Measurements from ENCODE around the gene ZNF33B. TPM values are rescaled to one million over a fixed set of nuclear protein-coding genes. Genes with fewer than 3 reads are reported as not detected.

The ZNF33B gene
- total RNA-seq, 4 donors from 2014 or later, result 6.5 to 20.4 (median 8.4) TPM

DNA sequence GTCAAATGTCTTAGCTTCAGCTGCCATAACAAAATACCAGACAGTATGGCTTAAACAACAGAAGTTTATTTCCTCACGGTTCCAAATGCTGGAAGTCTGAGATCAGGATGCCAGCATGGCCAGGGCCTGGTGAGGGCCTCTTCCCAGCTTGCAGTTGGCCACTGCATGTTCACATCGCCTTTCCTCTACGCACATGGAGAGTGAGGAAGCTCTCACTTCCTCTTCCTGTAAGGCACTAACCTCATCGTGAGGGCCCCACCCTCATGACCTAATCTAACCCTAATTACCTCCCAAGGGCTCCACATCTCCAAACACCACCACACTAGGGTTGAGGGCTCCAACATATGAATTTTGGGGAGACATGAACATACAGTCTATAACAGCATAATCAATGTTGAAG is 14.4 kb downstream of the ZNF33B start:
- peaks cover 0 to 6% (median 0%) of the 10 kb centered on the region in 3 donors for H3K9me3 ChIP-seq
- H3K27me3 ChIP-seq, result no peaks in the 10 kb centered on the region
- TF ChIP-seq POLR2A (IDR thresholded peaks at IDR 0.05), result no peak
- TF ChIP-seq, protein P1, sequence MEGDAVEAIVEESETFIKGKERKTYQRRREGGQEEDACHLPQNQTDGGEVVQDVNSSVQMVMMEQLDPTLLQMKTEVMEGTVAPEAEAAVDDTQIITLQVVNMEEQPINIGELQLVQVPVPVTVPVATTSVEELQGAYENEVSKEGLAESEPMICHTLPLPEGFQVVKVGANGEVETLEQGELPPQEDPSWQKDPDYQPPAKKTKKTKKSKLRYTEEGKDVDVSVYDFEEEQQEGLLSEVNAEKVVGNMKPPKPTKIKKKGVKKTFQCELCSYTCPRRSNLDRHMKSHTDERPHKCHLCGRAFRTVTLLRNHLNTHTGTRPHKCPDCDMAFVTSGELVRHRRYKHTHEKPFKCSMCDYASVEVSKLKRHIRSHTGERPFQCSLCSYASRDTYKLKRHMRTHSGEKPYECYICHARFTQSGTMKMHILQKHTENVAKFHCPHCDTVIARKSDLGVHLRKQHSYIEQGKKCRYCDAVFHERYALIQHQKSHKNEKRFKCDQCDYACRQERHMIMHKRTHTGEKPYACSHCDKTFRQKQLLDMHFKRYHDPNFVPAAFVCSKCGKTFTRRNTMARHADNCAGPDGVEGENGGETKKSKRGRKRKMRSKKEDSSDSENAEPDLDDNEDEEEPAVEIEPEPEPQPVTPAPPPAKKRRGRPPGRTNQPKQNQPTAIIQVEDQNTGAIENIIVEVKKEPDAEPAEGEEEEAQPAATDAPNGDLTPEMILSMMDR (IDR thresholded peaks at IDR 0.05), result no peak
- intact Hi-C loops (cut with DNase I), result no loop called here
- peaks cover 0 to 98% (median 0%) of the 10 kb centered on the region in 3 donors for H3K36me3 ChIP-seq
- no peak overlapping the region for H3K4me3 ChIP-seq
- no peaks in the 10 kb centered on the region for H3K4me1 ChIP-seq
- 64 to 89% methylated on average over 4 of the region's 4 CpGs for WGBS, 2 donors
- DNase-seq, result no peak
- H3K27ac ChIP-seq, result no peak overlapping the region

DNA sequence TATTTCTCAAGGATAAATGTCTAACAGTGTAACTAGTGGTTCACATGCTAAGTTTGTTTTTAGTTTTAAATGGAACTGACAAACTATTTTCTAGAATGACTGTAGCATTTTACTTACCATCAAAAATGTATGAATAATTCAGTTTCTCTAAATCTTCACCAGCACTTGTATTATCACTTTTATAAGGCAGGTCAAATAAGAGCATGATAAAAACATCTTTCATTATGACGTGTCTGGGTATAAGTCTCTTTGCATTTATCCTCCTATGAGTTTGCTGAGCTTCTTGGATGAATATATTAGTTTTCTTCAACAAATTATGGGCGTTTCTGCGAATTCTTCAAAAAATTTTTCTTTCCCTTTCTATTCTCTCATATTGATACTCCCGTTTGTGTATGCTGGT is 19.9 kb downstream of the ZNF33B start:
- H3K9me3 ChIP-seq, result no peaks in the 10 kb centered on the region
- 91 to 94% methylated on average over 4 of the region's 4 CpGs for WGBS, 2 donors
- H3K36me3 ChIP-seq, result peaks cover 0 to 96% (median 0%) of the 10 kb centered on the region in 3 donors
- no peaks in the 10 kb centered on the region for H3K27me3 ChIP-seq
- no peaks in the 10 kb centered on the region for H3K4me1 ChIP-seq
- no peak for DNase-seq
- H3K27ac ChIP-seq, result no peak overlapping the region
- intact Hi-C loops (cut with DNase I), result no loop called here
- H3K4me3 ChIP-seq, result no peak overlapping the region
- TF ChIP-seq, protein P1 (IDR thresholded peaks at IDR 0.05), result no peak
- no peak for TF ChIP-seq POLR2A (IDR thresholded peaks at IDR 0.05)

- H3K36me3 ChIP-seq, result peaks cover 0 to 95% (median 0%) of the 10 kb centered on the region in 3 donors
- no peak overlapping the region for H3K27ac ChIP-seq
- intact Hi-C loops (cut with DNase I), result no loop called here
Measured at GRCh38 chr10:42615419-42615818, 23.0 kb downstream of the ZNF33B start.

GRCh38 chr10:42609872-42610271 is 28.5 kb downstream of the ZNF33B start:
- 94 to 95% methylated on average over 1 of the region's 1 CpG for WGBS, 2 donors
- no peak for DNase-seq
- peaks cover 0 to 97% (median 0%) of the 10 kb centered on the region in 3 donors for H3K36me3 ChIP-seq
- no peaks in the 10 kb centered on the region for H3K4me1 ChIP-seq
- TF ChIP-seq, protein P1 (IDR thresholded peaks at IDR 0.05), result no peak
- no peak for TF ChIP-seq POLR2A (IDR thresholded peaks at IDR 0.05)
- no peak overlapping the region for H3K4me3 ChIP-seq
- H3K27ac ChIP-seq, result no peak overlapping the region
- no peaks in the 10 kb centered on the region for H3K27me3 ChIP-seq
- intact Hi-C loops (cut with DNase I), result no loop called here
- no peaks in the 10 kb centered on the region for H3K9me3 ChIP-seq

More at GRCh38 chr10:42615419-42615818, 23.0 kb downstream of the ZNF33B start:
- WGBS, 2 donors, result 42 to 60% methylated on average over 2 of the region's 3 CpGs
- H3K4me1 ChIP-seq, result no peaks in the 10 kb centered on the region
- H3K9me3 ChIP-seq, result no peaks in the 10 kb centered on the region
- TF ChIP-seq, protein P1 (IDR thresholded peaks at IDR 0.05), result no peak
- TF ChIP-seq POLR2A (IDR thresholded peaks at IDR 0.05), result no peak
- H3K27me3 ChIP-seq, result no peaks in the 10 kb centered on the region
- no peak for DNase-seq
- H3K4me3 ChIP-seq, result no peak overlapping the region

DNA sequence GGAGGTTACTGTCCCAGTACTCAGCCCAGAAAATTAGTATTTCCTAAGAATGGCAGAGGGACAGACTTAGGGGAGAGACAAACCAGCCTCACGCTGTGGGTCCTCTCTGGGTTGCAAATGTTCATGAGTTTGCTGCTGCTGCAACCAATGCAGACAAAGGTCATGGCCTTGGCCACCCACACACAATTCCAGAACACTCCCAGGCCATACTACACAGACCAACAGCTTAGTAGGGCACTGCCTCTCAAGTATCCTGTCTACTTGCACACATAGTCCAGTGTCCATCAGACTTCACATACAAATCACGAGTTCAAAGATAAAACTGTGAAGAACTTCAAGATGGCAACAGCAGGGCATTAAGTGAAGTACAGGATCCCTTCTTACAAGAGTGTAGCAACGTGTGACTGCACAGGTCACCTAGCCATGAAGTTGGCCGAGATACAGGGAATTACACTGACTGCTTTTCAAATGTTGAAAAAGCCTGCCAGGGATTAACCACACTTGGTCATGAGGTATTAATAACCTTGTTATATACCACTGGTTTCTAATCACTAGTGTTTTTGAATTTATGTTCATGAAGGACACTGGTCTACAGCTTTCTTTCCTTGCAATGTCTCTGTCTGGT is 40.0 kb downstream of the ZNF33B start:
- WGBS, 2 donors, result 87 to 94% methylated on average over 3 to 4 of the region's 4 CpGs
- Histone ChIP-seq H3K9me3 (peaks cover 0 to 49% (median 35%) of the 10 kb centered on the region in 3 donors), H3K4me1 (no peaks in the 10 kb centered on the region), H3K4me3 (no peak overlapping the region), H3K36me3 (peaks cover 7 to 89% (median 8%) of the 10 kb centered on the region in 3 donors), H3K27ac (no peak overlapping the region), H3K27me3 (no peaks in the 10 kb centered on the region)
- intact Hi-C loops (cut with DNase I), result no loop called here
- no peak for DNase-seq
- TF ChIP-seq, protein P1 (IDR thresholded peaks at IDR 0.05), result no peak
- TF ChIP-seq POLR2A (IDR thresholded peaks at IDR 0.05), result no peak
